H54 (cell line): ENCODE results near the gene SYNE1.
A peak's percentile ranks its signal among the peaks of the same experiment; 100 is the strongest.
"Not testable (repeated sequence)": the region's sequence is repeated elsewhere in the genome, so short reads cannot be mapped to it uniquely, and the experiment has no call there.

ENCODE experiments used
- DNase-seq: peaks from one replicate; pipeline ENCODE4 v3.0.0; 2011; ENCODE audit warnings: low spot score, mixed read lengths; ENCODE audit not compliant: insufficient read length
- FAIRE-seq: peaks from 3 replicates; lab custom pipeline; 2011; peaks lifted over from hg19 to GRCh38; lab: Jason Lieb, UNC
- POLR2A ChIP-seq: IDR thresholded peaks from 2 replicates; pipeline ENCODE4 v1.6.1; 2011; ENCODE audit warnings: low read depth, mild to moderate bottlenecking, low read length

The SYNE1 gene

GRCh38 chr6:152423216-152424103, 213.7 kb downstream of the SYNE1 start:
- no peak for FAIRE-seq

GRCh38 chr6:152421496-152421895, 215.7 kb downstream of the SYNE1 start:
- DNase-seq, FAIRE-seq: not testable (repeated sequence)

More at GRCh38 chr6:152423216-152424103, 213.7 kb downstream of the SYNE1 start:
- no peak for TF ChIP-seq POLR2A
- no peak for DNase-seq

GRCh38 chr6:152420696-152421095, 216.5 kb downstream of the SYNE1 start:
- no peak for FAIRE-seq
- TF ChIP-seq POLR2A: no peak
- DNase-seq: no peak

- no peak for DNase-seq
- no peak for TF ChIP-seq POLR2A
- no peak for FAIRE-seq
Observed at GRCh38 chr6:152418551-152418950, 218.6 kb downstream of the SYNE1 start.

- DNase-seq (no peak), FAIRE-seq (no peak)
- TF ChIP-seq POLR2A: no peak
Observed at GRCh38 chr6:152416652-152417051, 220.5 kb downstream of the SYNE1 start.

GRCh38 chr6:152404936-152405595, 232.1 kb downstream of the SYNE1 start:
- no peak for DNase-seq
- TF ChIP-seq POLR2A: no peak
- FAIRE-seq: no peak

GRCh38 chr6:152404086-152404857, 232.9 kb downstream of the SYNE1 start:
- DNase-seq: no peak

GRCh38 chr6:152402791-152403190, 234.4 kb downstream of the SYNE1 start:
- FAIRE-seq: no peak
- TF ChIP-seq POLR2A: no peak
- no peak for DNase-seq

More at GRCh38 chr6:152404086-152404857, 232.9 kb downstream of the SYNE1 start:
- no peak for FAIRE-seq
- TF ChIP-seq POLR2A: no peak

GRCh38 chr6:152401978-152402377, 235.2 kb downstream of the SYNE1 start:
- FAIRE-seq (peak; percentile 92), DNase-seq (peak; percentile 61)
- TF ChIP-seq POLR2A: no peak

GRCh38 chr6:152399399-152399798, 237.8 kb downstream of the SYNE1 start:
- TF ChIP-seq POLR2A: no peak
- DNase-seq (no peak), FAIRE-seq (no peak)

GRCh38 chr6:152398993-152399392, 238.2 kb downstream of the SYNE1 start:
- no peak for TF ChIP-seq POLR2A
- DNase-seq (no peak), FAIRE-seq (no peak)

GRCh38 chr6:152398316-152398715, 238.8 kb downstream of the SYNE1 start:
- no peak for DNase-seq
- no peak for FAIRE-seq
- TF ChIP-seq POLR2A: no peak

- no peak for FAIRE-seq
- TF ChIP-seq POLR2A: no peak
- no peak for DNase-seq
Observed at GRCh38 chr6:152394303-152394702, 242.9 kb downstream of the SYNE1 start.
